Measurements from ENCODE around the gene LRP1B.

GRCh38 chr2:141015341-141016047 lies 1115.3 kb downstream of the LRP1B start:
- TF ChIP-seq CHD2 (IDR thresholded peaks at IDR 0.05; ENCODE audit: low read length, partially characterized antibody): no peak
- no peak for TF ChIP-seq CTCF (IDR thresholded peaks at IDR 0.05)
- no peak for TF ChIP-seq USF2 (IDR thresholded peaks at IDR 0.05; ENCODE audit: borderline replicate concordance, low read depth, low read length)
- TF ChIP-seq ZBTB33 (IDR thresholded peaks at IDR 0.05; ENCODE audit: borderline replicate concordance, low read depth): no peak
- no peak for TF ChIP-seq RAD21 (IDR thresholded peaks at IDR 0.05; ENCODE audit: low read length)
- no peak for TF ChIP-seq RFX5 (IDR thresholded peaks at IDR 0.05; ENCODE audit: low read length)
- TF ChIP-seq EZH2phosphoT487 (IDR thresholded peaks at IDR 0.05; ENCODE audit: borderline replicate concordance, low read depth): no peak
- TF ChIP-seq NRF1 (IDR thresholded peaks at IDR 0.05; ENCODE audit: low read depth, low read length): no peak
